ENCODE results near the gene LDLRAD3. TPM values are rescaled to one million over a fixed set of nuclear protein-coding genes. Genes with fewer than 3 reads are reported as not detected.

Gene LDLRAD3
- total and polyA plus RNA-seq, 11 donors: 1.1 to 7.7 (median 2.6) TPM

DNA sequence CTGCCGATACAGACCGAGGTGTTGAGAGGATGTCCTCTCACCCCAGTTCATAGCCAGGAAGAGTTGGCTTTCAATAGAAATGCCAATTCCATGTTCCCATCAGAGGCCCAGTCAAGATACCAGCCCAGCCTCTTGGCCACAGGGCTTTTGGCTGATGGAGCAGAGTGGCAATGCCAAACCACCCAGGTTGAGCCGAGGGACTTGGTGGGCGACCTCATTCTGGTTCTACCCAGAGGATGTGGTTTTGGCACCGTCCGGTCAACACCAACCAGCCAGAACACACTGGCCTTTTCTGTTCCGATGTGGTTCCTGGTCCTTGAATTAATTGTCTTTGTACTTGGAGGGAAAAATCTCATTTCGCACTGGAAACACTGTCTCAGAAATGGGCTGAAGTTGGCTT is 284.8 kb downstream of the LDLRAD3 start:
- DNase-seq (no peak), ATAC-seq (peak in 1 of 4 donors; percentile 17)
- no peak for TF ChIP-seq POLR2A (IDR thresholded peaks at IDR 0.05)
- TF ChIP-seq, protein P1, sequence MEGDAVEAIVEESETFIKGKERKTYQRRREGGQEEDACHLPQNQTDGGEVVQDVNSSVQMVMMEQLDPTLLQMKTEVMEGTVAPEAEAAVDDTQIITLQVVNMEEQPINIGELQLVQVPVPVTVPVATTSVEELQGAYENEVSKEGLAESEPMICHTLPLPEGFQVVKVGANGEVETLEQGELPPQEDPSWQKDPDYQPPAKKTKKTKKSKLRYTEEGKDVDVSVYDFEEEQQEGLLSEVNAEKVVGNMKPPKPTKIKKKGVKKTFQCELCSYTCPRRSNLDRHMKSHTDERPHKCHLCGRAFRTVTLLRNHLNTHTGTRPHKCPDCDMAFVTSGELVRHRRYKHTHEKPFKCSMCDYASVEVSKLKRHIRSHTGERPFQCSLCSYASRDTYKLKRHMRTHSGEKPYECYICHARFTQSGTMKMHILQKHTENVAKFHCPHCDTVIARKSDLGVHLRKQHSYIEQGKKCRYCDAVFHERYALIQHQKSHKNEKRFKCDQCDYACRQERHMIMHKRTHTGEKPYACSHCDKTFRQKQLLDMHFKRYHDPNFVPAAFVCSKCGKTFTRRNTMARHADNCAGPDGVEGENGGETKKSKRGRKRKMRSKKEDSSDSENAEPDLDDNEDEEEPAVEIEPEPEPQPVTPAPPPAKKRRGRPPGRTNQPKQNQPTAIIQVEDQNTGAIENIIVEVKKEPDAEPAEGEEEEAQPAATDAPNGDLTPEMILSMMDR (IDR thresholded peaks at IDR 0.05): no peak
- Histone ChIP-seq H3K4me3 (no peak overlapping the region), H3K36me3 (no peaks in the 10 kb centered on the region), H3K27ac (no peak overlapping the region), H3K4me1 (peaks cover 0 to 22% (median 3%) of the 10 kb centered on the region in 12 donors), H3K9me3 (no peaks in the 10 kb centered on the region), H3K27me3 (no peaks in the 10 kb centered on the region)
- intact Hi-C loops (cut with DNase I): no loop called here
- WGBS, 4 donors: 88 to 98% (median 94%) methylated on average over 8 of the region's 8 CpGs

DNA sequence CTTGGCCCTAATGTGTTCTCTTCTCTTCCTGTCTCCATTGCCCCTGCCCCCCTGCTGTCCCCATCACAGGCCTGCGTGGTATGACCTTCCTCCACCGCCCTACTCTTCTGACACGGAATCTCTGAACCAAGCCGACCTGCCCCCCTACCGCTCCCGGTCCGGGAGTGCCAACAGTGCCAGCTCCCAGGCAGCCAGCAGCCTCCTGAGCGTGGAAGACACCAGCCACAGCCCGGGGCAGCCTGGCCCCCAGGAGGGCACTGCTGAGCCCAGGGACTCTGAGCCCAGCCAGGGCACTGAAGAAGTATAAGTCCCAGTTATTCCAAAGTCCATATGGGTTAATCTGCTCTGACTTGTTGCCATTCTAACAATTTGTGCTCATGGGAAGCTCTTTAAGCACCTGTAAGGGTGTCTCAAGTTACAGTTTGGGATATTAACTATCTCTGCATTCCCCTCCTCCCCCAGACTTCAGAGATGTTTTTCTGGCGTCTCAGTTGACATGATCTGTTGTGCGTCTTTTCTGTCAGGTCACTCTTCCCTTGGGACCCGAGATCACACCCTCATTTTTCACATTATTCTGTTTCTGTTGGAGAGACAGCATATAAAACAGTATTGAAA is 285.3 kb downstream of the LDLRAD3 start:
- ATAC-seq: peak in 1 of 4 donors; percentile 42
- 87 to 89% (median 88%) methylated on average over 12 of the region's 12 CpGs for WGBS, 4 donors
- TF ChIP-seq POLR2A (IDR thresholded peaks at IDR 0.05): no peak
- TF ChIP-seq, protein P1 (IDR thresholded peaks at IDR 0.05): no peak
- Histone ChIP-seq H3K4me3 (no peak overlapping the region), H3K4me1 (peaks cover 0 to 22% (median 3%) of the 10 kb centered on the region in 12 donors), H3K27ac (no peak overlapping the region), H3K9me3 (no peaks in the 10 kb centered on the region), H3K27me3 (no peaks in the 10 kb centered on the region), H3K36me3 (no peaks in the 10 kb centered on the region)
- no peak for DNase-seq
- intact Hi-C loops (cut with DNase I): no loop called here

DNA sequence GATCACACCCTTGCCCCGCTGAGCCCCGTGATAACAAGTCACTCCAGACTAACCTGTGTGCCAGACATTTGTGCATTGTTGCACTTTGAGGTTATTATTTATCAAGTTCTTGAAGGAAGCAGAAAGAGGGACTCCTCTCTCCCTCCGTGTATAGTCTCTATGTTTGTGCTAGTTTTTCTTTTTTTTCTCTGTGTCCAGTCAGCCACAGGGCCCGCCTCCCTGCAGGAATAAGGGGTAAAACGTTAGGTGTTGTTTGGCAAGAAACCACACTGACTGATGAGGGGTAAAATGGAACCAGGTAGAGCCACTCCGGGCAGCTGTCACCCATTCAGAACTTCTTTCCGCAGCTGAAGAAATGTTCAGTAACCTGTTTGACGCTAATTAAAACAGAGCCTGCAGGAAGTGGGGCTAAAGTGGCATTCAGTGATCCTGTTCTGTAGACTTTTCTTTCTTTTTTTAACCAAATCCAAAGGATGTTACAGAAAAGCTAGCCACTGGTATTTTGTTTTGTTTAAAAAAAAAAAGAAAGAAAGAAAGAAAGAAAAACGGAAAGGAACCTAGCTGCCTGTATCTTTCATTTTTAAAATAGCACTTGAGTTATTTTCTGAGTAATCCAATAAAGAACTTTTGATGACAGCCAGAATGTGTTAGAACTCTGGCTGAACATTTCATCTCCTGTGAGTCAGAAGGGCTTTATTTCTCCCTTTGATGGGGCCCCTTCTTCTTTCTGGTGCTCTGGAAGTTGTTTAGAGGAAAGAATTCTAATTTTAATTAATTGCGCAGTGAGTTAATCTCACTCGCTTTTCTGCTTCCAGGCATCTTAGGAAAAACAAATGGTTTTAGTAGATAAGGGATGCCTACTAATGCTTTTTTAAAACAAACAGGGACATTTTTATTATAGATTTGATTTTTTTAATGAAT is 287.2 kb downstream of the LDLRAD3 start:
- no peak for DNase-seq
- intact Hi-C loops (cut with DNase I): no loop called here
- H3K4me3 ChIP-seq: peak overlapping the region in 1 of 12 donors; percentile 3
- no peaks in the 10 kb centered on the region for H3K27me3 ChIP-seq
- WGBS, 4 donors: 55 to 62% (median 58%) methylated on average over 11 of the region's 11 CpGs
- H3K9me3 ChIP-seq: no peaks in the 10 kb centered on the region
- no peak for TF ChIP-seq POLR2A (IDR thresholded peaks at IDR 0.05)
- TF ChIP-seq, protein P1 (IDR thresholded peaks at IDR 0.05): no peak
- peak in 1 of 4 donors; percentile 54 for ATAC-seq
- H3K36me3 ChIP-seq: no peaks in the 10 kb centered on the region
- peak overlapping the region in 5 of 12 donors; percentile 7 to 43 (median 22) for H3K27ac ChIP-seq
- peaks cover 0 to 22% (median 3%) of the 10 kb centered on the region in 12 donors for H3K4me1 ChIP-seq

DNA sequence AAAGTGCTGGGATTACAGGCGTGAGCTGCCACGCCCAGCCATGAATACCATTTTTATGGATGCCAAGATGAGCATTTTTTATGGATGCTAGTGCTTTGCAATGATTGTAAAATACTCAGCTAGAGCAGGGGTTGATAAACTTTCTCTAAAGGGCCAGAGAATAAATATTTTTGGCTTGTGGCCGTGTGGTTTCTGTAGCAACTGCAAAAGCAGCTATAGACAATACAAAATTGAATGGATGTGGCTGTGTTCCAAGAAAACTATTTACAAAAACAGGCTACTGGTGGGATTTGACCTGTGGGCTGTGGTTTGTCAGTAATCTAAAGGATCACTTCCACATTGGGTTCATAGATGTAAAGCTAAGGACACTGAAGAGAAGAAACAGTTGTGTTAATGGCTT is 289.3 kb downstream of the LDLRAD3 start:
- Histone ChIP-seq H3K36me3 (no peaks in the 10 kb centered on the region), H3K4me1 (peaks cover 0 to 22% (median 3%) of the 10 kb centered on the region in 12 donors), H3K27ac (no peak overlapping the region), H3K4me3 (no peak overlapping the region), H3K9me3 (no peaks in the 10 kb centered on the region), H3K27me3 (no peaks in the 10 kb centered on the region)
- intact Hi-C loops (cut with DNase I): no loop called here
- TF ChIP-seq POLR2A (IDR thresholded peaks at IDR 0.05): no peak
- TF ChIP-seq, protein P1 (IDR thresholded peaks at IDR 0.05): no peak
- ATAC-seq: no peak
- no peak for DNase-seq
- 47 to 69% (median 54%) methylated on average over 3 of the region's 3 CpGs for WGBS, 4 donors
